NCI-H2107 treated with DMSO at 0.1 percent for 48 hours (cell line): Measurements from ENCODE around the gene RABL6.
A peak's percentile ranks its signal among the peaks of the same experiment; 100 is the strongest.
"Not testable (repeated sequence)": the region's sequence is repeated elsewhere in the genome, so short reads cannot be mapped to it uniquely, and the experiment has no call there.

Experiments
- DNase-seq: peaks from one replicate; lab custom pipeline; 2025; ENCODE audit not compliant: unreplicated experiment; lab: John Stamatoyannopoulos, UW

RABL6 gene, protein sequence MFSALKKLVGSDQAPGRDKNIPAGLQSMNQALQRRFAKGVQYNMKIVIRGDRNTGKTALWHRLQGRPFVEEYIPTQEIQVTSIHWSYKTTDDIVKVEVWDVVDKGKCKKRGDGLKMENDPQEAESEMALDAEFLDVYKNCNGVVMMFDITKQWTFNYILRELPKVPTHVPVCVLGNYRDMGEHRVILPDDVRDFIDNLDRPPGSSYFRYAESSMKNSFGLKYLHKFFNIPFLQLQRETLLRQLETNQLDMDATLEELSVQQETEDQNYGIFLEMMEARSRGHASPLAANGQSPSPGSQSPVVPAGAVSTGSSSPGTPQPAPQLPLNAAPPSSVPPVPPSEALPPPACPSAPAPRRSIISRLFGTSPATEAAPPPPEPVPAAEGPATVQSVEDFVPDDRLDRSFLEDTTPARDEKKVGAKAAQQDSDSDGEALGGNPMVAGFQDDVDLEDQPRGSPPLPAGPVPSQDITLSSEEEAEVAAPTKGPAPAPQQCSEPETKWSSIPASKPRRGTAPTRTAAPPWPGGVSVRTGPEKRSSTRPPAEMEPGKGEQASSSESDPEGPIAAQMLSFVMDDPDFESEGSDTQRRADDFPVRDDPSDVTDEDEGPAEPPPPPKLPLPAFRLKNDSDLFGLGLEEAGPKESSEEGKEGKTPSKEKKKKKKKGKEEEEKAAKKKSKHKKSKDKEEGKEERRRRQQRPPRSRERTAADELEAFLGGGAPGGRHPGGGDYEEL

GRCh38 chr9:136807281-136808074, at the start of gene RABL6:
Gene RABL6, plus strand, starts transcription at chr9:136807948. Its CDS starts 249 bp downstream, at chr9:136808197.
- peak; percentile 45 for DNase-seq

GRCh38 chr9:136759001-136759400, 48.7 kb upstream of the RABL6 start:
- DNase-seq, result no peak

- DNase-seq, result no peak
Measured at GRCh38 chr9:136759436-136760325, 48.1 kb upstream of the RABL6 start.

DNA sequence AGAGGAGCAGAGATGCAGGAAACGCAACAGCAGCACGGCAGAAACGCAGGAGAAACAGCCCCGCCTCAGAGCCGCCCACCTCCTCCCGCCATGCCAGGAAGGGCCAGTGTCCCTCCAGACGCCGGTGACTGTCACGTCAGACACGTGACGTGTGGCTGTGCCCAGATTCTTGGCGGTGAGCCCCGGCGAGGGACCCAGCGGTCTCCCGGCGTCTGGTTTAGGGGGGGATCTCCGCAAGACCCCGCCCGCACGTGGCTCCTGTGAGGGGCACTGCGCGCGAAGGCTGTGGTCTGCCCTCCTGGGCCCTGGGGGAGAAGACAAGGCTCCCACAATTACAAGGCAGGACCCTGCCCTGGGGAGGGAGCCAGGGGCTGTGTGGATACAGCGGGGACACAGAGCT, 47.3 kb upstream of the RABL6 start:
- DNase-seq, result no peak

GRCh38 chr9:136760834-136761544, 46.8 kb upstream of the RABL6 start:
- DNase-seq, result not testable (repeated sequence)

- no peak for DNase-seq
Measured at GRCh38 chr9:136761545-136761981, 46.2 kb upstream of the RABL6 start.

GRCh38 chr9:136762221-136762691, 45.5 kb upstream of the RABL6 start:
- no peak for DNase-seq

DNA sequence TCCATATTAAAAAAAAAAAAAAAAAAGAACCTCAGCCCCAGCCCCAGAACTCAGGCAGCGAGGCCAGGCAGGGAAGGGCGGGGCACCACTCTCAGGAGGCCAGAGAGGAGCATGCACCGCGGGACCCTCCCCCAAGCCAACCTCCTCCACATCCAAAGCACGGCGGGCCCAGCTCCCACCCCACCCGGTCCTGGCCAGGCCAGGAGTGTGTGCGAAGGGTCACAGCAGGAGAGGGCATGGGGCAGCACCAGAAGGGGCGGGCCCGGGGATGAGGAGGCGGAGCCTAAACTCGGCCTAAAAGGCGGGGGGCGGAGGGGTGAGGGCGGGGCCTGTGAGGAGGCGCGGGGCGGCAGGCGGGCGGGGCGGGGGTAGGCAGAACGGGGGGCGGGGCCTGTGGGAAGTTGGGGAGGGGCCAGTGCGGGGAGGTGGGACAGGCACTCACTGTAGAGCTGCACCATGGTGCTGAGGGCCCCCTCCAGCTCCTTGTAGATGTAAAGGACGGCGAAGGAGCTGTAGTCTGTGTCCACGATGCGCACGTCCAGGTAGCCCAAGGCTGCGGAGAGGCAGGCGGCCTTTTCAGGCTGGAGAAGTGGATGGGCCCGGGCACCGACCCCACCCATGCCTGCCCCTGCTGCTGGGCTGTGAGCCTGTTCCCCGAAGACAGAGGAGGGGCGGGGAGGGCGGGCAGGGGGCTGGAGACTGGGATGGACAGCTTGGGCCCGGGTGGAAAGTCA, 44.7 kb upstream of the RABL6 start:
- no peak for DNase-seq

GRCh38 chr9:136763649-136764035, 44.1 kb upstream of the RABL6 start:
- DNase-seq, result no peak

GRCh38 chr9:136764301-136764891, 43.4 kb upstream of the RABL6 start, which contains the start of gene LCN15:
Gene LCN15, minus strand, starts transcription at chr9:136764518. Its CDS starts 30 bp downstream, at chr9:136764488.
- DNase-seq, result peak; percentile 51

DNA sequence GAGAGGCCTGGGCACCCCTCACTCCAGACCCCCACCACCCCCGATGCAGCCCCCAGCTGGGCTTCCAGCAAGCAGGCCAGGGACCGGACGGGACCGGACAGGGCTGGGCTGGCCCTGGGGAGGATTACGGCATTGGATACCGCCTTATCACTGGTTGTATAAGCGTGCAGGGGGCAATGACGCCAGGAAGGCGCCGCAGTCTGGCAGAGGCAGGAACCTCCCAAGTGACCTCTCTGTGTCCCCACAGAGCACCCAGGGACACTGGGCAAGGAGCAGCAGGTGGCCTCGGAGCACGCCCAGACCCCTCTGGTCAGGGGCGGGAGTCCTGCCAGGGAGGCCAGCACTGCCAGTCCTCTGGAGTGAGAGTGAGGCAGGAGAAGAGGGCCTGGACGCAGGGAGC, 42.7 kb upstream of the RABL6 start:
- DNase-seq, result no peak

DNA sequence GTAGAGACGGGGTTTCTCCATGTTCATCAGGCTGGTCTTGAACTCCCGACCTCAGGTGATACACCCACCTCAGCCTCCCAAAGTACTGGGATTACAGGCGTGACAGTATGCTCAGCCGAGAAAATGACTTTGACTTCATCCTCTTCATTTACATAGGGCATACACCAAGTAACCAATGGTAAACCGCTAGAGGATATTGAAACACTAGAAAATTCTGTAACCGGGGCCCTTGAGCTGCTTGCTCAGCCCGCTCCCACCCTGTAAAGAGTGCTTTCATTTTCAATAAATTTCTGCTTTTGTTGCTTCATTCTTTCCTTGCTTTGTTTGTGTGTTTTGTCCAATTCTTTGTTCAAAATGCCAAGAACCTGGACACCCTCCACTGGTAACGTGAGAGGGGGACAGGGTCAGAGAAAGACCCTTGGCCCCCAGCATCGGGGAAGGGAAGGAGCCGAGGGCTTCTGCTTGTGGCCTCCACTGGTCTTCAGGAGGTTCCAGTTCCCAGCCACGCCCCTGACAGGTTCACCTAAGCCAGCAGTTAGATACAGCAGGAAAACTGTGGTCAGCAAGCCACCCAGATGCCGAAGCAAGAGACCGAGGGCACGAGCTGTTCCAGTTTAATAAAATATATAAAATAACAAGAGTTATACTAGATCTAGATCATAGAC, 41.9 kb upstream of the RABL6 start:
- not testable (repeated sequence) for DNase-seq

DNA sequence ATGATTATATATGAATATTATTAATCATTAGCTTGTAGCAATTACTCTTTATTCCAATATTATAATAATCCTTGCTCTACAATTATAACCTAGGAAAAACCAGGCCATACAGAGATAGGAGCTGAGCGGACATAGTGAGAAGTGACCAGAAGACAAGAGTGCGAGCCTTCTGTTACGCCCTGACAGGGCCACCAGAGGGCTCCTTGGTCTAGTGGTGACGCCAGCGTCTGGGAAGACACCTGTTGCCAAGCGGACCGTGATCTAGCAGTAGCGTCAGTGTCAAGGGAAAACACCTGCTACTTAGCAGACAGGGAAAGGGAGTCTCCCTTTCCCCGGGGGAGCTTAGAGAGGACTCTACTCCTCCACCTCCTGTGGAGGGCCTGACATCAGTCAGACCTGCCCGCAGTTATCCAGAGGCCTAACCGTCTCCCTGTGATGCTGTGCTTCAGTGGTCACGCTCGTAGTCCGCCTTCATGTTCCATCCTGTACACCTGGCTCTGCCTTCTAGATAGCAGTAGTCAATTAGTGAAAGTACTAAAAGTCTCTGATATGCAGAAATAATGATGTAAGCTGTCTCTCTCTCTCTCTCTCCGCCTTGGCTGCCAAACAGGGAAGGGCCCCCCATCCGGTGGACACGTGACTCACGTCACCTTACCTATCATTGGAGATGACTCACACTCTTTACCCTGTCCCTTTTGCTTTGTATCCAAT, 41.2 kb upstream of the RABL6 start:
- DNase-seq, result not testable (repeated sequence)

GRCh38 chr9:136769710-136770191, 38.0 kb upstream of the RABL6 start:
- DNase-seq, result peak; percentile 46

DNA sequence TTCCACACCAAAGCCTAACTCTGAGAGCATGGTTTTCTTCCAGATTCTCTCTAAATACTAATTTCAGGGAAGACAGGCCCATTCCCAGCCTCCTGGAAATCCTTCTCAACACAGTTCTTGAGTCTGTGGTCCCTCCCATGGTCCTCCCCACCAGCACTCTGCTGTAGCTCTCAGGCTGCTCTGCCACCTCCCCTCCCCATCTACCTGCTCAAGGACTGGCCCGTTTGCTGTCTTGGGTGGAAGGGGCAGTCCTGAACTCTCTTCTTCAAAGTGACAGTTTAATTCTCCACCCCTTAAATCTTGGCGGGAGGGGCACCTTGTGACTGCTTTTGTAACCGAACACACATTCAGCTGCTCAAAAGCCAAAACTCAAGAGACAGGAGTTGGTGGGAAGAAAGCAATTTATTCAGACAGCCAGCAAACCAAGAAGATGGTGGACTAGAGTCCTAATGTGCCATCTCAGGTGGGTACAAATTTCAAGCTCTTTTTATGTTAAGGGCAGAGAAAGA, 35.8 kb upstream of the RABL6 start:
- no peak for DNase-seq

DNA sequence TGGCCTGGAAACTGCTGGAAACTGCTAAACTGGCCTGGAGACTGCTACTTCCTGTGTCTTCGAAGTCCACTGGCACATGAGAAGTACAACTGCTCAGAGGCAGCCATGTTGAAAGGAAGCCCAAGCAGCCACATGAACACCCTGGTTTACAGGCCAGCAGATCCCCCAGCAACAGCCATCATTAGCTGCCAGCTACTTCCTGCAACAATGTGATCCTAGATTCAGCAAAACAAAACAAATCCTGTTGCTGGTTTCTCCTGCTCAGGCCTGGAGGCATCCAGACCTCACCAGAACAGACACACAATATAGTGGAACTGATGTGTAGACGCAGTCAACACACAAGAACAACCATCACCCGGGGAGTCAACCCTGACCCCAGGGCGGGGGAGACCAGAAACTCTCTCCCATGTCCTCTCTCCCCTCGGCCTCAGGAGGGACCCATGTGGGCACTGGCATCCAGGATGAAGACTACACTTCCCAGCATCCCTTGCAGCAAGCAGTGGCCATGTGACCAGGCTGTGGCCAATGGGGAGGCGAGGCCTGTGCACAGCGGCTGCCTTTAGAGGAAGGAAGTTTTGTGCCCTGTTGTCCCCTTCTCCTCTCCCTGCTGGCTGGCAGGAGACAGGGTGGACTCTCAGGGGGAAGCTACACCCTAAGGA, 34.2 kb upstream of the RABL6 start:
- DNase-seq, result no peak
